GM18526 (cell line): ENCODE data around the gene MTHFD2L.

Source experiments
- POLR2A ChIP-seq: IDR thresholded peaks from 3 replicates; pipeline ENCODE4 v1.6.1; 2011; ENCODE audit not compliant: insufficient read length; ENCODE audit errors: extremely low read depth

The MTHFD2L gene

GRCh38 chr4:74322301-74322700 is 164.4 kb downstream of the MTHFD2L start:
- no peak for TF ChIP-seq POLR2A

GRCh38 chr4:74323663-74324062 is 165.7 kb downstream of the MTHFD2L start:
- no peak for TF ChIP-seq POLR2A

- no peak for TF ChIP-seq POLR2A
These were observed 166.3 kb downstream of the MTHFD2L start for GRCh38 chr4:74324262-74324661.

GRCh38 chr4:74325886-74326285 is 168.0 kb downstream of the MTHFD2L start:
- no peak for TF ChIP-seq POLR2A

GRCh38 chr4:74327762-74328161 is 169.8 kb downstream of the MTHFD2L start:
- TF ChIP-seq POLR2A, result no peak

- no peak for TF ChIP-seq POLR2A
These were observed 170.6 kb downstream of the MTHFD2L start for GRCh38 chr4:74328501-74328900.

- no peak for TF ChIP-seq POLR2A
These were observed 171.4 kb downstream of the MTHFD2L start for GRCh38 chr4:74329307-74329706.

GRCh38 chr4:74330295-74330750 is 172.4 kb downstream of the MTHFD2L start:
- no peak for TF ChIP-seq POLR2A

GRCh38 chr4:74331252-74331651 is 173.3 kb downstream of the MTHFD2L start:
- TF ChIP-seq POLR2A, result no peak

- no peak for TF ChIP-seq POLR2A
These were observed 174.0 kb downstream of the MTHFD2L start for GRCh38 chr4:74331944-74332343.

- no peak for TF ChIP-seq POLR2A
These were observed 176.7 kb downstream of the MTHFD2L start for GRCh38 chr4:74334636-74335035.

GRCh38 chr4:74335341-74336021 is 177.6 kb downstream of the MTHFD2L start:
- TF ChIP-seq POLR2A, result no peak

GRCh38 chr4:74338792-74339333 is 180.9 kb downstream of the MTHFD2L start:
- TF ChIP-seq POLR2A, result no peak

- TF ChIP-seq POLR2A, result no peak
These were observed 181.6 kb downstream of the MTHFD2L start for GRCh38 chr4:74339501-74339900.

- no peak for TF ChIP-seq POLR2A
These were observed 186.1 kb downstream of the MTHFD2L start for GRCh38 chr4:74344031-74344430.
